HL-60 (cell line): ENCODE measurements around the gene NDUFA13.

Source experiments
- DNase-seq, 2 experiments: peaks; one replicate each; pipeline ENCODE4 v3.0.0-alpha.2; 2010 to 2020; ENCODE audit warnings: low read depth in 1 of 2, low spot score in 1 of 2
- H3K27ac ChIP-seq: fragments of 250-450 bp; sonication (Bioruptor Pico); replicated peaks from 2 replicates; pipeline ENCODE4 v1.5.1; 2020; ENCODE audit warnings: mild to moderate bottlenecking, moderate library complexity
- H3K27me3 ChIP-seq: fragments of 250-450 bp; sonication (Bioruptor Pico); 2 replicates; pipeline ENCODE4 v1.5.1; 2021; ENCODE audit warnings: mild to moderate bottlenecking, moderate library complexity; ENCODE audit not compliant: insufficient read depth, poor library complexity, severe bottlenecking
- H3K4me3 ChIP-seq: replicated peaks from 2 replicates; pipeline ENCODE4 v1.5.1; 2011; ENCODE audit warnings: mild to moderate bottlenecking, control low read depth, low read length; ENCODE audit not compliant: insufficient read depth
- CTCF ChIP-seq: IDR thresholded peaks from one replicate; pipeline ENCODE4 v1.5.1; 2011; ENCODE audit warnings: low read length, control low read depth, inconsistent platforms; ENCODE audit not compliant: insufficient read depth
- GABPA ChIP-seq: IDR thresholded peaks from 2 replicates; pipeline ENCODE4 v1.6.1; 2012; ENCODE audit warnings: low read depth
- POLR2AphosphoS5 ChIP-seq: IDR thresholded peaks from 2 replicates; pipeline ENCODE4 v1.6.1; 2012; ENCODE audit warnings: low read depth
- REST ChIP-seq: IDR thresholded peaks from 2 replicates; pipeline ENCODE4 v1.6.1; 2012; ENCODE audit warnings: low read depth; ENCODE audit not compliant: insufficient replicate concordance
- SPI1 ChIP-seq: IDR thresholded peaks from 2 replicates; pipeline ENCODE4 v1.6.1; 2012; ENCODE audit warnings: low read depth, mild to moderate bottlenecking, borderline replicate concordance

Gene NDUFA13

GRCh38 chr19:19570571-19570970 is 54.5 kb downstream of the NDUFA13 start:
- TF ChIP-seq SPI1: no peak
- no peak for TF ChIP-seq GABPA
- TF ChIP-seq POLR2AphosphoS5: no peak
- H3K27me3 ChIP-seq: no peaks in the 10 kb centered on the region
- DNase-seq: no peak
- H3K4me3 ChIP-seq: no peak overlapping the region
- no peak overlapping the region for H3K27ac ChIP-seq

- DNase-seq: no peak
- no peak overlapping the region for H3K27ac ChIP-seq
- TF ChIP-seq REST: no peak
- TF ChIP-seq CTCF: no peak
- TF ChIP-seq GABPA: no peak
- TF ChIP-seq SPI1: no peak
- no peak for TF ChIP-seq POLR2AphosphoS5
- H3K27me3 ChIP-seq: no peaks in the 10 kb centered on the region
- no peak overlapping the region for H3K4me3 ChIP-seq
Observed at GRCh38 chr19:19571071-19571786, 55.2 kb downstream of the NDUFA13 start.

GRCh38 chr19:19575411-19575810 is 59.4 kb downstream of the NDUFA13 start:
- no peak for DNase-seq
- no peak for TF ChIP-seq GABPA
- no peak for TF ChIP-seq SPI1
- TF ChIP-seq CTCF: no peak

More at GRCh38 chr19:19575411-19575810, 59.4 kb downstream of the NDUFA13 start:
- Histone ChIP-seq H3K27ac (no peak overlapping the region), H3K4me3 (no peak overlapping the region), H3K27me3 (no peaks in the 10 kb centered on the region)
